Activated T-cell treated with anti-CD3 and anti-CD28 coated beads, Interleukin-2, amount 50 U/mL, for 4 hours (primary cell): ENCODE data around the gene RNF182. TPM values are rescaled to one million over a fixed set of nuclear protein-coding genes. Genes with fewer than 3 reads are reported as not detected.

Experiments used
- ATAC-seq, 2 donors: fragments of 200-7000 bp; cut with Tn5 transposase; one replicate each; pipeline ENCODE4 v1.10.0; 2021
- DNase-seq: peaks from one replicate; pipeline ENCODE4 v3.0.0-alpha.2; 2020
- H3K27me3 Mint-ChIP-seq: one replicate; pipeline ENCODE4 v1.8.0; 2021; ENCODE audit warnings: low read depth, mixed read lengths
- H3K36me3 Mint-ChIP-seq: one replicate; pipeline ENCODE4 v1.8.0; 2022; ENCODE audit warnings: mixed read lengths; ENCODE audit not compliant: insufficient read depth
- H3K4me1 Mint-ChIP-seq: one replicate; pipeline ENCODE4 v1.8.0; 2021; ENCODE audit warnings: low read depth, mixed read lengths
- H3K4me3 Mint-ChIP-seq: one replicate; pipeline ENCODE4 v1.8.0; 2021; ENCODE audit warnings: mild to moderate bottlenecking, moderate library complexity, mixed read lengths
- H3K9me3 Mint-ChIP-seq: one replicate; pipeline ENCODE4 v1.8.0; 2021; ENCODE audit warnings: mixed read lengths
- total RNA-seq, 3 donors: library from RNA; stranded (reverse); gene quantifications; one replicate each; pipeline ENCODE4 v1.2.1, GENCODE V29; 2021

RNF182 gene
- total RNA-seq, 3 donors from 2014 or later: 0.08 TPM; not detected in 2

DNA sequence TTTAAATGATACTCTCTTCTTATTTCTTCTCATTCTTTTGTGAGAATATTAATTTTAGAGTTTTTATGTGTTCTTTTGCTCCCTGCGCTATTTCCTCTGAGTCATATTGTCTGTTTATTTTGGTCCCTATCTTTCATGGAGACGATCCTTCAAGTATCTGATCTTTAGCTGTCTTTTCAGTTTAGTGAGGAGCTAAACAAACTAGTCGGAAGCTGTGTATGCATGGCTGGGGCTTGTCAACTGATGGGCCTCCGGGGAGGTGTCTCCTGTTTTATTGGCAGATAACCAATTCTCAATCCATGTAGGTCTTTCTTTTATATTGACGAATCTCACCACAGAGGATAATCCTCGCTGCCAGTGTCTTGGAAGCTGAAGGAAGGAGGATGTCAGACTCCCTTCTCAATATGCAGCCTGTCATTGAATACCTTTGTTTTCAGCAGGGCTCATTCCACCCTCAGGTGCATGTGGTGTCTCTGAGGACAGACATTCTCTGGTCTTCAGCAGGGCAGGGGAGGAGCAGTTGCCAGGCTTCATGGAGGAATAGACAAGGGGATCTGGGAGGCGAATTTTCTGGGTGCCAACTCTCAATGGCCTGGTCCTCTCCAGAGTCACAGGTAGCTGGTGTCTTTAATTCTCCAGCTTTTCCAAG, 64.9 kb downstream of the RNF182 start:
- Mint-ChIP-seq H3K36me3 (no peaks in the 10 kb centered on the region), H3K9me3 (no peaks in the 10 kb centered on the region), H3K4me1 (no peaks in the 10 kb centered on the region), H3K27me3 (peaks cover 39% of the 10 kb centered on the region), H3K4me3 (no peak overlapping the region)
- ATAC-seq (no peak), DNase-seq (no peak)

- DNase-seq: no peak
- Mint-ChIP-seq H3K4me1 (no peaks in the 10 kb centered on the region), H3K9me3 (no peaks in the 10 kb centered on the region), H3K36me3 (no peaks in the 10 kb centered on the region), H3K27me3 (peaks cover 43% of the 10 kb centered on the region), H3K4me3 (no peak overlapping the region)
- no peak for ATAC-seq
Measured at GRCh38 chr6:13990796-13991195, 66.0 kb downstream of the RNF182 start.

DNA sequence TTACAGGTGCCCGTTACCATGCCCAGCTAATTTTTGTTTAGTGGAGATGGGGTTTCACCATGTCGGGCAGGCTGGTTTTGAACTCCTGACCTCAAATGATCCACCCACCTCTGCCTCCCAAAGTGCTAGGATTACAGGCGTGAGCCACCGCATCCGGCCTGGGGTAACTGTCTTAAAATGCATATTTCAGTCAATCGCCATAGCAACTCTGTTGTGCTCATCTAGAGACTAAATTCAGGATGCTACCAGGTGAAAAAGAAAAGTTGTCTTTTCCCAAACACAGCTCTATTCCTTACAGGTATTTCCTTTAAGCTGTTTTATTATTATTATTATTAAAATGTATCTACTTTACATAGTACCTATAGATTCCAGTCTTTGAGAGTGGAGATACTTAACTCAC, 66.6 kb downstream of the RNF182 start:
- ATAC-seq (no peak), DNase-seq (no peak)
- Mint-ChIP-seq H3K36me3 (no peaks in the 10 kb centered on the region), H3K27me3 (peaks cover 44% of the 10 kb centered on the region), H3K4me1 (no peaks in the 10 kb centered on the region), H3K9me3 (no peaks in the 10 kb centered on the region), H3K4me3 (no peak overlapping the region)

DNA sequence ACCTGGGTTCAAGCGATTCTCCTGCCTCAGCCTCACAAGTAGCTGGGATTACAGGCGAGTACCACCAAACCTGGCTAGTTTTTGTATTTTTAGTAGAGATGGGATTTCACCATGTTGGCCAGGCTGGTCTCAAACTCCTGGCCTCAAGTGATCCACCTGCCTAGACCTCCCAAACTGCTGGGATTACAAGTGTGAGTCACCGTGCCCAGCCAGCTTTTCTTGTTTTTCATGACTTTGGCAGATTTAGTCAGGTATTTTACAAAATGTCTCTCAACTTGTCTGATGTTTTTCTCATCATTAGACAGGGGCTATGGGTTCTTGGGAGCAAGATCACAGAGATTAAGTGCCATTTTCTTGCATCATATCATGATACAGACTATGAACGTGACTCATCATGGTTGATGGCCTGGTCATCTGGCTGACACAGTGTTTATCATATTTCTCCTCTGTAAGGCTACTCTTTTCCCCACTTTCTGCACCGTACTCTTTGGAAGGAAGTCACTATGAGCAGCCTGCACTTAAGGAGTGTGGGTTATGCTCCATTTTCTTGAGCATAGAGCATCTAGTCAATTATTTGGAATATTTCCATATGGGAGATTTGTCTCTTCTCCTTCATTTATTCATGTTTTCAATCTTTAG, 67.8 kb downstream of the RNF182 start:
- ATAC-seq (no peak), DNase-seq (no peak)
- Mint-ChIP-seq H3K9me3 (no peaks in the 10 kb centered on the region), H3K36me3 (no peaks in the 10 kb centered on the region), H3K4me3 (no peak overlapping the region), H3K4me1 (no peaks in the 10 kb centered on the region), H3K27me3 (peaks cover 46% of the 10 kb centered on the region)

DNA sequence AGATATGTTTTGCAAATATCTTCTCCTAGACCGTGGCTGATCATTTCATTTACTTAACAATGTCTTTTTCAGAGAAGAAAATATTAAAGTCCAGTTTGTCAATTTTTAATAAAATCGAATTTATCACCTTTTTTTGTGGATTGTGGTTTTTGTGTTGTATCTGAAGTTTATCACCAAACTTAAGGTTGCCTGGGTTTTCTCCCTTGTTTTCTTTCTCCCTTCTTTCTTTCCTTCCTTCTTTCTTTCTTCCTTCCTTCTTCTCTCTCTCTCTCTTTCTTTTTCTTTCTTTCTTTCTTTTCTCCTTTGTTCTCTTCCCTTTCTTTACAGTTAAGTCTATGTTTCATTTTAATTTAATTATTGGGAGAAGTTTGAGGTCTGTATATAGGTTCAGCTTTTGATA, 68.7 kb downstream of the RNF182 start:
- H3K4me1 Mint-ChIP-seq: no peaks in the 10 kb centered on the region
- no peak overlapping the region for H3K4me3 Mint-ChIP-seq
- ATAC-seq (no peak), DNase-seq (no peak)
- peaks cover 48% of the 10 kb centered on the region for H3K27me3 Mint-ChIP-seq
- no peaks in the 10 kb centered on the region for H3K36me3 Mint-ChIP-seq
- no peaks in the 10 kb centered on the region for H3K9me3 Mint-ChIP-seq

DNA sequence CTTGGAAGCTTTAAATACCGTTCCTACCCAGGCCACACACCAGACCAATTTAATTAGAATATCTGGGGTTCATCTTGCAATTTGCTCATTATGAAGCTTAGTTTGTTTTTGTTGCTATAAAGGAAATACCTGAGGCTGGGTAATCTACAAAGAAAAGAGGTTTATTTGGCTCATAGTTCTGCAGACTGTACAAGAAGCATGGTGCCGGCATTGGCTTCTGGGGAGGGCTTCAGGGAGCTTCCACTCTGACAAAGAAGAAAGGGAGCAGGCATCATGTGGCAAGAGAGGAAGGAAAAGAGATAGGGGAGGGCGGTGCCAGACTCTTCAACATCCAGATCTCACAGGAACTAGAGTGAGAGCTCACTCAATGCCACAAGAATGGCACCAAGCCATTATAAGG, 73.6 kb downstream of the RNF182 start:
- ATAC-seq: no peak
- Mint-ChIP-seq H3K4me1 (no peaks in the 10 kb centered on the region), H3K4me3 (no peak overlapping the region), H3K36me3 (no peaks in the 10 kb centered on the region), H3K27me3 (peaks cover 32% of the 10 kb centered on the region), H3K9me3 (no peaks in the 10 kb centered on the region)
- DNase-seq: no peak

DNA sequence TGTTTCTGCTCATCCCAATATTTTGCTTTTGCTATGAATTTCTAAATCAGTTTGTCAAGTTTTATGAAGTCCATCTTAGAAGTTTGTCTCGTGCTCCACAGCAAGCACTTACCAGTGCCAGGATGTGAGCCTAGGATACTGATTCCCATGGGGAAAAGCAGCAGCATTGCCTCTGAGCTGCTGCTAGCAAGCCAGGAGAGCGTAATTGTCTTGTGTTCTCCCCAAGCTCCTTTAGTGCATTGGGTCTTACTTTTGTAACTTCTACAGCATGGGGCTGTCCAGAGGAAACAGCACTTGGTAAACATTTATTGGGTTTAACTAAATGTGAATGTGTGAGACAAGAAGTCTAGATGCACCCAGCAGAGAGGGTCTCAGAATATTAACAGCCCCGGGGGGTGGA, 76.1 kb downstream of the RNF182 start:
- H3K4me1 Mint-ChIP-seq: no peaks in the 10 kb centered on the region
- DNase-seq (no peak), ATAC-seq (no peak)
- no peak overlapping the region for H3K4me3 Mint-ChIP-seq
- H3K36me3 Mint-ChIP-seq: no peaks in the 10 kb centered on the region
- H3K27me3 Mint-ChIP-seq: peaks cover 21% of the 10 kb centered on the region
- no peaks in the 10 kb centered on the region for H3K9me3 Mint-ChIP-seq

- Mint-ChIP-seq H3K4me1 (no peaks in the 10 kb centered on the region), H3K27me3 (peaks cover 17% of the 10 kb centered on the region), H3K36me3 (no peaks in the 10 kb centered on the region), H3K9me3 (no peaks in the 10 kb centered on the region), H3K4me3 (no peak overlapping the region)
- no peak for ATAC-seq
- DNase-seq: no peak
Measured at GRCh38 chr6:14001329-14002012, 76.7 kb downstream of the RNF182 start.

DNA sequence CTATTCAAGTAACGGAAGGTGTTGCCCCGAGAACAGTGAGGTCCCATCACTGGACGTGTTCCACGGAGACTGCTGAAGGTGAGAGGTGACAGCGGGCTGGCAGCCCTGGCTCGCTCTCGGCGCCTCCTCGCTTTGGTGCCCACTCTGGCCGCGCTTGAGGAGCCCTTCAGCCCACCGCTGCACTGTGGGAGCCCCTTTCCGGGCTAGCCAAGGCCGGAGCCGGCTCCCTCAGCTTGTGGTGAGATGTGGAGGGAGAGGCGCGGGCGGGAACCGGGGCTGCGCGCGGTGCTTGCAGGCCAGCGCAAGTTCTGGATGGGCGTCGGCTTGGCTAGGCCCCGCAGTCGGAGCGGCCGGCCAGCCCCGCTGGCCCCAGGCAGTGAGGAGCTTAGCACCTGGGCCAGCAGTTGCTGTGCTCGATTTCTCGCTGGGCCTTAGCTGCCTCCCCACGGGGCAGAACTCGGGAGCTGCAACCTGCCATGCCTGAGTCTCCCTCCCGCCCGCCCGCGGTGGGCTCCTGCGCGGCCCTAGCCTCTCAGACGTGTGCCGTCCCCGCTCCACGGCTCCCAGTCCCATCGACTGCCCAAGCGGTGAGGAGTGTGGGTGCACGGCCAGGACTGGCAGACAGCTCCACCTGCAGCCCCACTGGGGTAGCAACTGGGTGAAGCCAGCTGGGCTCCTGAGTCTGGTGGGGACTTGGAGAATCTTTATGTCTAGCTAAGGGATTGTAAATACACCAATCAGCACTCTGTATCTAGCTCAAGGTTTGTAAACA, 77.6 kb downstream of the RNF182 start:
- Mint-ChIP-seq H3K4me3 (no peak overlapping the region), H3K9me3 (no peaks in the 10 kb centered on the region), H3K27me3 (peaks cover 15% of the 10 kb centered on the region), H3K36me3 (no peaks in the 10 kb centered on the region), H3K4me1 (no peaks in the 10 kb centered on the region)
- ATAC-seq (no peak), DNase-seq (no peak)

- H3K36me3 Mint-ChIP-seq: no peaks in the 10 kb centered on the region
- peaks cover 12% of the 10 kb centered on the region for H3K27me3 Mint-ChIP-seq
- ATAC-seq (no peak), DNase-seq (no peak)
- H3K9me3 Mint-ChIP-seq: no peaks in the 10 kb centered on the region
- no peaks in the 10 kb centered on the region for H3K4me1 Mint-ChIP-seq
- no peak overlapping the region for H3K4me3 Mint-ChIP-seq
Measured at GRCh38 chr6:14004258-14004657, 79.5 kb downstream of the RNF182 start.

GRCh38 chr6:14008809-14009208, 84.1 kb downstream of the RNF182 start:
- Mint-ChIP-seq H3K4me1 (no peaks in the 10 kb centered on the region), H3K36me3 (no peaks in the 10 kb centered on the region), H3K27me3 (peaks cover 14% of the 10 kb centered on the region), H3K4me3 (no peak overlapping the region), H3K9me3 (no peaks in the 10 kb centered on the region)
- ATAC-seq (no peak), DNase-seq (no peak)

DNA sequence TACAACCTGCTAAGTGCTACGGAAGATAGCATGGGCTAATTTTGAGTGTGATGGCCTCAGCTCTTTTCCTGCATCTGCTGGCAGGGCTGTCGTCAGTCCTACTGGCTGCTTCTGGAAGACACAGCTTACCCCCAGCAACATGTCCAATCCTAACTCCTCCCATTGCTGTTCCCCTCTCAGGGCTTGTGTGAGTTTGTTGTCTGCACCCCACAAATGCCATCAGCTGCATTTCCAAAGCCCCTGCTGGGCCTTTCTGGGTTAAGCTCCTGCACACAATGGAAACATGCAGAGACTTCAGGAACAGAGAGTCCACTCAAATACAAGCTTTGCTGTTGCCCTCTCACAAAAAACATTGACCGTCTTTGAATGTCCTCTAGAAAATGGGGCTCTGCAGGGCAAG, 84.7 kb downstream of the RNF182 start:
- no peaks in the 10 kb centered on the region for H3K36me3 Mint-ChIP-seq
- no peak for DNase-seq
- H3K4me3 Mint-ChIP-seq: no peak overlapping the region
- H3K27me3 Mint-ChIP-seq: peaks cover 16% of the 10 kb centered on the region
- ATAC-seq: no peak
- no peaks in the 10 kb centered on the region for H3K9me3 Mint-ChIP-seq
- no peaks in the 10 kb centered on the region for H3K4me1 Mint-ChIP-seq

GRCh38 chr6:14010275-14010674, 85.5 kb downstream of the RNF182 start:
- no peak for ATAC-seq
- H3K9me3 Mint-ChIP-seq: no peaks in the 10 kb centered on the region
- peaks cover 19% of the 10 kb centered on the region for H3K27me3 Mint-ChIP-seq
- DNase-seq: no peak
- H3K36me3 Mint-ChIP-seq: no peaks in the 10 kb centered on the region
- H3K4me3 Mint-ChIP-seq: no peak overlapping the region
- no peaks in the 10 kb centered on the region for H3K4me1 Mint-ChIP-seq

- DNase-seq: no peak
- Mint-ChIP-seq H3K9me3 (no peaks in the 10 kb centered on the region), H3K4me3 (no peak overlapping the region), H3K36me3 (no peaks in the 10 kb centered on the region), H3K4me1 (no peaks in the 10 kb centered on the region), H3K27me3 (peaks cover 17% of the 10 kb centered on the region)
- no peak for ATAC-seq
Measured at GRCh38 chr6:14012313-14013030, 87.7 kb downstream of the RNF182 start.
